Measurements from ENCODE around the gene ZFP57. TPM values are rescaled to one million over a fixed set of nuclear protein-coding genes. Genes with fewer than 3 reads are reported as not detected.

ZFP57 gene
- total and polyA plus RNA-seq, 10 of the 15 experiments (the other 5 are each of a cell fraction or from before 2014, with no cell fraction given): not detected

GRCh38 chr6:29673161-29673560 is 7.8 kb downstream of the ZFP57 start:
- SMC1A ChIA-PET (ENCODE audit: uncharacterized antibody, unreplicated experiment): no interaction called here
- H3K4me3 ChIP-seq: no peak overlapping the region
- no peak overlapping the region for H2AFZ ChIP-seq (ENCODE audit: control insufficient read depth, low read depth, low read length)
- POLR2A ChIA-PET: no interaction called here
- peaks cover 0 to 1% of the 10 kb centered on the region in 2 experiments; a peak in 1 of 4 replicates for H3K27me3 ChIP-seq (replicated peaks in 1 of 2; ENCODE audit: control insufficient read depth in 2 of 2, insufficient read depth in 2 of 2, low read length in 1 of 2)
- ATAC-seq: no peak
- 76% methylated on average over 12 of the region's 12 CpGs for WGBS (ENCODE audit: insufficient coverage, insufficient replicate concordance, low lambda C conversion rate, missing lambda C conversion rate)
- RAD21 ChIA-PET (ENCODE audit: unreplicated experiment): no interaction called here
- no peak overlapping the region for H3K27ac ChIP-seq (ENCODE audit: control insufficient read depth, insufficient read depth)
- no peak overlapping the region for H3K9ac ChIP-seq (ENCODE audit: control insufficient read depth, insufficient read depth, low read length)
- H4K20me1 ChIP-seq (ENCODE audit: control insufficient read depth, insufficient read depth): no peaks in the 10 kb centered on the region
- in situ Hi-C loops (cut with MboI) (no loop called here), intact Hi-C loops (cut with micrococcal nuclease; ENCODE audit: unreplicated experiment) (no loop called here)
- no peaks in the 10 kb centered on the region for H3K79me2 ChIP-seq (ENCODE audit: control insufficient read depth, insufficient read depth, low read length)
- BruUV-seq (replicated peaks): no TSS peak
- H3K4me1 ChIP-seq (ENCODE audit: control insufficient read depth, insufficient read depth, low read length): peaks cover 3% of the 10 kb centered on the region; the same call in 1 of the 2 replicates
- no peak for DNase-seq (ENCODE audit: low read depth, low spot score)
- no peak for FAIRE-seq
- H3K36me3 ChIP-seq (ENCODE audit: control insufficient read depth in 2 of 2, insufficient read depth in 2 of 2, low read length in 1 of 2): no peaks in the 10 kb centered on the region
- H3K4me2 ChIP-seq (ENCODE audit: control insufficient read depth, insufficient read depth): no peak overlapping the region
- CTCF ChIA-PET: interaction anchor here (0.6 to 1.4 kb wide), 5 partner anchors 10 to 25 kb away, joined by 3 to 5 read pairs (median 3); no protein-coding TSS in a partner anchor
- H3K9me3 ChIP-seq (replicated peaks; ENCODE audit: control insufficient read depth, insufficient read depth, low read length): no peaks in the 10 kb centered on the region
- TF ChIP-seq NBN (IDR thresholded peaks at IDR 0.05) (no peak), MYB (IDR thresholded peaks at IDR 0.05; ENCODE audit: borderline replicate concordance, low read depth, low read length) (no peak), WRNIP1 (IDR thresholded peaks at IDR 0.05; ENCODE audit: borderline replicate concordance, low read depth, low read length) (no peak), ZBTB33 (IDR thresholded peaks at IDR 0.05) (no peak), MTA3 (IDR thresholded peaks at IDR 0.05; ENCODE audit: borderline replicate concordance, low read length) (no peak), CEBPZ (IDR thresholded peaks at IDR 0.05; ENCODE audit: low read depth, low read length) (no peak), KLF5 (IDR thresholded peaks at IDR 0.05; ENCODE audit: partially characterized antibody) (no peak), TAF1 (IDR thresholded peaks at IDR 0.05; ENCODE audit: borderline replicate concordance, low read depth, low read length) (no peak), SMARCA5 (IDR thresholded peaks at IDR 0.05) (no peak), SRF (IDR thresholded peaks at IDR 0.05; ENCODE audit: low read depth in 2 of 2, low read length in 2 of 2) (no peak), IKZF1 (conservative IDR thresholded peaks at IDR 0.05) (no peak), PRDM15 (CRISPR knock-in tag; IDR thresholded peaks at IDR 0.05) (no peak), HDAC6 (IDR thresholded peaks at IDR 0.05; ENCODE audit: unreplicated experiment) (no peak), RELB (IDR thresholded peaks at IDR 0.05; ENCODE audit: low read depth) (no peak)
